Erythroblast (primary cell): ENCODE measurements around the gene FSD1.

Experiments
- DNase-seq, 2 experiments: peaks; one replicate each; lab custom pipeline; 2025; lab: John Stamatoyannopoulos, UW
- GATA1 ChIP-seq: IDR thresholded peaks from 2 replicates; pipeline ENCODE4 v1.6.1; 2011; ENCODE audit warnings: low read depth, mild to moderate bottlenecking, control low read depth, low read length, moderate library complexity
- POLR2A ChIP-seq: IDR thresholded peaks from 2 replicates; pipeline ENCODE4 v1.6.1; 2011; ENCODE audit warnings: mild to moderate bottlenecking, low read length

FSD1 gene

GRCh38 chr19:4372165-4373012 is 68.0 kb downstream of the FSD1 start:
- TF ChIP-seq GATA1 (no peak), POLR2A (no peak)
- DNase-seq: peak; percentile 82 to 87

- DNase-seq: no peak
- TF ChIP-seq GATA1: no peak
- TF ChIP-seq POLR2A: no peak
Measured at GRCh38 chr19:4373013-4373367, 68.6 kb downstream of the FSD1 start.
